NT2/D1 (cell line): ENCODE measurements around the gene SYT6.

Experiments used
- DNase-seq: peaks from one replicate; pipeline ENCODE4 v3.0.0-alpha.2; 2011; ENCODE audit warnings: low read depth, low spot score
- H3K27me3 ChIP-seq: 2 replicates; pipeline ENCODE4 v1.6.0; 2011; ENCODE audit warnings: mild to moderate bottlenecking; ENCODE audit not compliant: insufficient read length, insufficient read depth
- H3K36me3 ChIP-seq: 2 replicates; pipeline ENCODE4 v1.6.1; 2011; ENCODE audit warnings: mild to moderate bottlenecking, low read length, mixed read lengths; ENCODE audit not compliant: insufficient read depth, insufficient read length
- H3K4me1 ChIP-seq: 2 replicates; pipeline ENCODE4 v1.5.1; 2011; ENCODE audit not compliant: insufficient read depth, insufficient read length
- H3K4me3 ChIP-seq: 2 replicates; pipeline ENCODE4 v1.5.1; 2011; ENCODE audit warnings: low read depth; ENCODE audit not compliant: insufficient read length
- H3K9ac ChIP-seq: 2 replicates; pipeline ENCODE4 v1.6.0; 2011; ENCODE audit warnings: low read depth; ENCODE audit not compliant: insufficient read length
- H3K9me3 ChIP-seq: 2 replicates; pipeline ENCODE4 v1.5.1; 2011; ENCODE audit warnings: mild to moderate bottlenecking, low read length; ENCODE audit not compliant: insufficient read depth
- SUZ12 ChIP-seq: IDR thresholded peaks from 2 replicates; pipeline ENCODE4 v1.6.1; 2011; ENCODE audit not compliant: insufficient read length, insufficient read depth; ENCODE audit errors: extremely low read depth
- YY1 ChIP-seq: IDR thresholded peaks from 2 replicates; pipeline ENCODE4 v1.6.1; 2011; ENCODE audit not compliant: insufficient read length, insufficient read depth
- ZNF274 ChIP-seq: IDR thresholded peaks from 2 replicates; pipeline ENCODE4 v1.6.1; 2011; ENCODE audit warnings: mild to moderate bottlenecking, low read depth, low read length

The SYT6 gene

GRCh38 chr1:114107474-114108435 is 45.9 kb downstream of the SYT6 start:
- no peak for DNase-seq
- Histone ChIP-seq H3K9ac (no peak overlapping the region), H3K27me3 (no peaks in the 10 kb centered on the region), H3K36me3 (peaks cover 6% of the 10 kb centered on the region), H3K9me3 (no peaks in the 10 kb centered on the region), H3K4me1 (peaks cover 27% of the 10 kb centered on the region), H3K4me3 (no peak overlapping the region)
- TF ChIP-seq SUZ12 (no peak), ZNF274 (no peak), YY1 (no peak)

- Histone ChIP-seq H3K4me1 (peaks cover 17% of the 10 kb centered on the region), H3K36me3 (peaks cover 6% of the 10 kb centered on the region), H3K9ac (no peak overlapping the region), H3K9me3 (no peaks in the 10 kb centered on the region), H3K27me3 (no peaks in the 10 kb centered on the region), H3K4me3 (no peak overlapping the region)
- DNase-seq = no peak
- no peak for TF ChIP-seq ZNF274
- no peak for TF ChIP-seq YY1
- no peak for TF ChIP-seq SUZ12
Observed at GRCh38 chr1:114105421-114105979, 48.2 kb downstream of the SYT6 start.

GRCh38 chr1:114104949-114105348 is 48.7 kb downstream of the SYT6 start:
- peaks cover 17% of the 10 kb centered on the region for H3K4me1 ChIP-seq
- no peak overlapping the region for H3K9ac ChIP-seq
- DNase-seq = no peak
- TF ChIP-seq ZNF274 = no peak
- no peak for TF ChIP-seq SUZ12
- no peak for TF ChIP-seq YY1
- no peak overlapping the region for H3K4me3 ChIP-seq
- H3K9me3 ChIP-seq = no peaks in the 10 kb centered on the region
- peaks cover 6% of the 10 kb centered on the region for H3K36me3 ChIP-seq
- H3K27me3 ChIP-seq = no peaks in the 10 kb centered on the region

- H3K9ac ChIP-seq = no peak overlapping the region
- no peaks in the 10 kb centered on the region for H3K27me3 ChIP-seq
- no peak overlapping the region for H3K4me3 ChIP-seq
- peaks cover 15% of the 10 kb centered on the region for H3K4me1 ChIP-seq
- peaks cover 10% of the 10 kb centered on the region for H3K36me3 ChIP-seq
- no peaks in the 10 kb centered on the region for H3K9me3 ChIP-seq
- DNase-seq = no peak
- TF ChIP-seq ZNF274 (no peak), YY1 (no peak), SUZ12 (no peak)
Observed at GRCh38 chr1:114103992-114104391, 49.7 kb downstream of the SYT6 start.

- TF ChIP-seq SUZ12 (no peak), YY1 (no peak), ZNF274 (no peak)
- H3K9me3 ChIP-seq = no peaks in the 10 kb centered on the region
- H3K4me1 ChIP-seq = peaks cover 10% of the 10 kb centered on the region
- H3K4me3 ChIP-seq = no peak overlapping the region
- H3K9ac ChIP-seq = no peak overlapping the region
- H3K27me3 ChIP-seq = no peaks in the 10 kb centered on the region
- peaks cover 28% of the 10 kb centered on the region for H3K36me3 ChIP-seq
- DNase-seq = no peak
Observed at GRCh38 chr1:114102136-114102535, 51.5 kb downstream of the SYT6 start.

- Histone ChIP-seq H3K9me3 (no peaks in the 10 kb centered on the region), H3K9ac (no peak overlapping the region), H3K4me3 (no peak overlapping the region), H3K27me3 (no peaks in the 10 kb centered on the region), H3K36me3 (peaks cover 35% of the 10 kb centered on the region), H3K4me1 (peaks cover 3% of the 10 kb centered on the region)
- DNase-seq = no peak
- no peak for TF ChIP-seq ZNF274
Observed at GRCh38 chr1:114100148-114100547, 53.5 kb downstream of the SYT6 start.

GRCh38 chr1:114099268-114099667 is 54.4 kb downstream of the SYT6 start:
- Histone ChIP-seq H3K9ac (no peak overlapping the region), H3K9me3 (no peaks in the 10 kb centered on the region), H3K4me3 (no peak overlapping the region), H3K4me1 (peaks cover 3% of the 10 kb centered on the region), H3K36me3 (peaks cover 35% of the 10 kb centered on the region), H3K27me3 (no peaks in the 10 kb centered on the region)
- no peak for TF ChIP-seq ZNF274
- no peak for TF ChIP-seq YY1
- TF ChIP-seq SUZ12 = no peak
- no peak for DNase-seq
